ENCODE data around the gene HFE. TPM values are rescaled to one million over a fixed set of nuclear protein-coding genes. Genes with fewer than 3 reads are reported as not detected.

Gene HFE
- total and polyA plus RNA-seq, 2 of the 13 experiments (the other 11 are each of a cell fraction or from before 2014, with no cell fraction given), result 3.7 to 6.3 TPM

DNA sequence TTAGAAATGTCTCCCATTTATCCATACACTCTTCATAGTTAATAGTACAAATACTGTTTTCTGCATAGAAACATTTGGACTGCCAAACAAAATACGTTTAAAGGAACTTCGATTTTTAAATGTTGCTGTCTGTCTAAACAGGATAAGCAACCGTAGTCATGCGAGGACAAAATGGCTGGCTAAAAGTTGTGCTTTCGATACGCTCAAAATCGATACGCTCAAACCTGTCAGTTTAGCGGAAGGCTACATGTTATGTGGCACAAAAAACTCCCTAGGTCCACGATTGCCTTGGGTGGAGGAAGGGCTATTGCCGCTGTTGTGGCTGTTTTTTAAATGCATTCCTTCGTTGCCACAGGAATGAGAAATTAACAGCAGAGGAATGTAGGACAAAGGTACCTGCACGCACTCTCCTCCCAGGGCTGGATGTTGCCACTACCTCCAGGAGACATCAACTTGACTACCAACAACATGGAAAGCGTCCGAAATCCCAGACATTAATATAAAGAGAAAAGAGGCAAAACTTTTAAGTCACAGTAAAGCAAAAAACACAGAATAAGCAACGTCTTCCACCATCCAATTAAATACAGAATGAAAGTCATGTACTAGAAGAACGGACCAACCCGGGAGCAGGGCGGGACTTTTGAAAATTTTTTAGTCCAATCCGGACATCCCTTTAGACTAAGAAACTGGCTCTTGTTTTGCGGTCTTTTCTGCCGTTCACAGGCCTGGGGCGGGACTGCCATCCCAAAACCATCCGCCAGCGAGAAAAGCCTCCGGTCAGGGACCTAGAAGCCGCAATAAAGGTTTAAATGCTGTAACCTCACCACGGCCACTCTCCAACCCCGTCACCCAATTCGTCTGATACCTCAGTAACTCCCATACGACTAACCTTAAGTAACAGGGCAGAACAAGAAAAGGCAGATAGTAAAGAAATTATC is 32.2 kb upstream of the HFE start (continued):
- TF ChIP-seq, protein P1, sequence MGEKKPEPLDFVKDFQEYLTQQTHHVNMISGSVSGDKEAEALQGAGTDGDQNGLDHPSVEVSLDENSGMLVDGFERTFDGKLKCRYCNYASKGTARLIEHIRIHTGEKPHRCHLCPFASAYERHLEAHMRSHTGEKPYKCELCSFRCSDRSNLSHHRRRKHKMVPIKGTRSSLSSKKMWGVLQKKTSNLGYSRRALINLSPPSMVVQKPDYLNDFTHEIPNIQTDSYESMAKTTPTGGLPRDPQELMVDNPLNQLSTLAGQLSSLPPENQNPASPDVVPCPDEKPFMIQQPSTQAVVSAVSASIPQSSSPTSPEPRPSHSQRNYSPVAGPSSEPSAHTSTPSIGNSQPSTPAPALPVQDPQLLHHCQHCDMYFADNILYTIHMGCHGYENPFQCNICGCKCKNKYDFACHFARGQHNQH (CRISPR knock-in tag; IDR thresholded peaks at IDR 0.05), result peak; percentile 77
- TF ChIP-seq SMC3 (IDR thresholded peaks at IDR 0.05; ENCODE audit: low read length) (peak; percentile 36; the same call in 1 of the 2 replicates), MED1 (CRISPR knock-in tag; IDR thresholded peaks at IDR 0.05) (peak; percentile 92), MTA1 (CRISPR knock-in tag; IDR thresholded peaks at IDR 0.05; ENCODE audit: borderline replicate concordance) (no peak), ZNF543 (CRISPR knock-in tag; IDR thresholded peaks at IDR 0.05) (no peak), STAT5B (CRISPR knock-in tag; IDR thresholded peaks at IDR 0.05) (0 out of 2 replicates have a peak, but pooled peaks have one; percentile 44), EZH2 (conservative IDR thresholded peaks at IDR 0.05; ENCODE audit: low read depth, low read length) (no peak), SIN3A (IDR thresholded peaks at IDR 0.05; ENCODE audit: borderline replicate concordance, low read depth, low read length) (peak; percentile 92), ZIK1 (CRISPR knock-in tag; IDR thresholded peaks at IDR 0.05; ENCODE audit: borderline replicate concordance, low read depth) (no peak; the same call in 1 of the 2 replicates), ZNF878 (CRISPR knock-in tag; IDR thresholded peaks at IDR 0.05) (peak; percentile 52; the same call in 1 of the 2 replicates), ZNF775 (CRISPR knock-in tag; IDR thresholded peaks at IDR 0.05; ENCODE audit: borderline replicate concordance) (no peak), MAFF (IDR thresholded peaks at IDR 0.05; ENCODE audit: low read depth, low read length) (peak; percentile 38; the same call in 1 of the 2 replicates)
- TF ChIP-seq, protein P2, sequence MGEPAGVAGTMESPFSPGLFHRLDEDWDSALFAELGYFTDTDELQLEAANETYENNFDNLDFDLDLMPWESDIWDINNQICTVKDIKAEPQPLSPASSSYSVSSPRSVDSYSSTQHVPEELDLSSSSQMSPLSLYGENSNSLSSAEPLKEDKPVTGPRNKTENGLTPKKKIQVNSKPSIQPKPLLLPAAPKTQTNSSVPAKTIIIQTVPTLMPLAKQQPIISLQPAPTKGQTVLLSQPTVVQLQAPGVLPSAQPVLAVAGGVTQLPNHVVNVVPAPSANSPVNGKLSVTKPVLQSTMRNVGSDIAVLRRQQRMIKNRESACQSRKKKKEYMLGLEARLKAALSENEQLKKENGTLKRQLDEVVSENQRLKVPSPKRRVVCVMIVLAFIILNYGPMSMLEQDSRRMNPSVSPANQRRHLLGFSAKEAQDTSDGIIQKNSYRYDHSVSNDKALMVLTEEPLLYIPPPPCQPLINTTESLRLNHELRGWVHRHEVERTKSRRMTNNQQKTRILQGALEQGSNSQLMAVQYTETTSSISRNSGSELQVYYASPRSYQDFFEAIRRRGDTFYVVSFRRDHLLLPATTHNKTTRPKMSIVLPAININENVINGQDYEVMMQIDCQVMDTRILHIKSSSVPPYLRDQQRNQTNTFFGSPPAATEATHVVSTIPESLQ (CRISPR knock-in tag; conservative IDR thresholded peaks at IDR 0.05), result no peak
- TF ChIP-seq, protein P3, sequence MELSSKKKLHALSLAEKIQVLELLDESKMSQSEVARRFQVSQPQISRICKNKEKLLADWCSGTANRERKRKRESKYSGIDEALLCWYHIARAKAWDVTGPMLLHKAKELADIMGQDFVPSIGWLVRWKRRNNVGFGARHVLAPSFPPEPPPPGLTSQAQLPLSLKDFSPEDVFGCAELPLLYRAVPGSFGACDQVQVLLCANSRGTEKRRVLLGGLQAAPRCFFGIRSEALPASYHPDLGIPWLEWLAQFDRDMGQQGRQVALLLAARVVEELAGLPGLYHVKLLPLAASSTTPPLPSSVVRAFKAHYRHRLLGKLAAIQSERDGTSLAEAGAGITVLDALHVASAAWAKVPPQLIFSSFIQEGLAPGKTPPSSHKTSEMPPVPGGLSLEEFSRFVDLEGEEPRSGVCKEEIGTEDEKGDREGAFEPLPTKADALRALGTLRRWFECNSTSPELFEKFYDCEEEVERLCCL (CRISPR knock-in tag; IDR thresholded peaks at IDR 0.05; ENCODE audit: borderline replicate concordance), result no peak
- TF ChIP-seq, protein P4, sequence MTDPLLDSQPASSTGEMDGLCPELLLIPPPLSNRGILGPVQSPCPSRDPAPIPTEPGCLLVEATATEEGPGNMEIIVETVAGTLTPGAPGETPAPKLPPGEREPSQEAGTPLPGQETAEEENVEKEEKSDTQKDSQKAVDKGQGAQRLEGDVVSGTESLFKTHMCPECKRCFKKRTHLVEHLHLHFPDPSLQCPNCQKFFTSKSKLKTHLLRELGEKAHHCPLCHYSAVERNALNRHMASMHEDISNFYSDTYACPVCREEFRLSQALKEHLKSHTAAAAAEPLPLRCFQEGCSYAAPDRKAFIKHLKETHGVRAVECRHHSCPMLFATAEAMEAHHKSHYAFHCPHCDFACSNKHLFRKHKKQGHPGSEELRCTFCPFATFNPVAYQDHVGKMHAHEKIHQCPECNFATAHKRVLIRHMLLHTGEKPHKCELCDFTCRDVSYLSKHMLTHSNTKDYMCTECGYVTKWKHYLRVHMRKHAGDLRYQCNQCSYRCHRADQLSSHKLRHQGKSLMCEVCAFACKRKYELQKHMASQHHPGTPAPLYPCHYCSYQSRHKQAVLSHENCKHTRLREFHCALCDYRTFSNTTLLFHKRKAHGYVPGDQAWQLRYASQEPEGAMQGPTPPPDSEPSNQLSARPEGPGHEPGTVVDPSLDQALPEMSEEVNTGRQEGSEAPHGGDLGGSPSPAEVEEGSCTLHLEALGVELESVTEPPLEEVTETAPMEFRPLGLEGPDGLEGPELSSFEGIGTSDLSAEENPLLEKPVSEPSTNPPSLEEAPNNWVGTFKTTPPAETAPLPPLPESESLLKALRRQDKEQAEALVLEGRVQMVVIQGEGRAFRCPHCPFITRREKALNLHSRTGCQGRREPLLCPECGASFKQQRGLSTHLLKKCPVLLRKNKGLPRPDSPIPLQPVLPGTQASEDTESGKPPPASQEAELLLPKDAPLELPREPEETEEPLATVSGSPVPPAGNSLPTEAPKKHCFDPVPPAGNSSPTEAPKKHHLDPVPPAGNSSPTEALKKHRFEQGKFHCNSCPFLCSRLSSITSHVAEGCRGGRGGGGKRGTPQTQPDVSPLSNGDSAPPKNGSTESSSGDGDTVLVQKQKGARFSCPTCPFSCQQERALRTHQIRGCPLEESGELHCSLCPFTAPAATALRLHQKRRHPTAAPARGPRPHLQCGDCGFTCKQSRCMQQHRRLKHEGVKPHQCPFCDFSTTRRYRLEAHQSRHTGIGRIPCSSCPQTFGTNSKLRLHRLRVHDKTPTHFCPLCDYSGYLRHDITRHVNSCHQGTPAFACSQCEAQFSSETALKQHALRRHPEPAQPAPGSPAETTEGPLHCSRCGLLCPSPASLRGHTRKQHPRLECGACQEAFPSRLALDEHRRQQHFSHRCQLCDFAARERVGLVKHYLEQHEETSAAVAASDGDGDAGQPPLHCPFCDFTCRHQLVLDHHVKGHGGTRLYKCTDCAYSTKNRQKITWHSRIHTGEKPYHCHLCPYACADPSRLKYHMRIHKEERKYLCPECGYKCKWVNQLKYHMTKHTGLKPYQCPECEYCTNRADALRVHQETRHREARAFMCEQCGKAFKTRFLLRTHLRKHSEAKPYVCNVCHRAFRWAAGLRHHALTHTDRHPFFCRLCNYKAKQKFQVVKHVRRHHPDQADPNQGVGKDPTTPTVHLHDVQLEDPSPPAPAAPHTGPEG (CRISPR knock-in tag; IDR thresholded peaks at IDR 0.05), result 0 out of 2 replicates have a peak, but pooled peaks have one; percentile 16
- TF ChIP-seq, protein P5, sequence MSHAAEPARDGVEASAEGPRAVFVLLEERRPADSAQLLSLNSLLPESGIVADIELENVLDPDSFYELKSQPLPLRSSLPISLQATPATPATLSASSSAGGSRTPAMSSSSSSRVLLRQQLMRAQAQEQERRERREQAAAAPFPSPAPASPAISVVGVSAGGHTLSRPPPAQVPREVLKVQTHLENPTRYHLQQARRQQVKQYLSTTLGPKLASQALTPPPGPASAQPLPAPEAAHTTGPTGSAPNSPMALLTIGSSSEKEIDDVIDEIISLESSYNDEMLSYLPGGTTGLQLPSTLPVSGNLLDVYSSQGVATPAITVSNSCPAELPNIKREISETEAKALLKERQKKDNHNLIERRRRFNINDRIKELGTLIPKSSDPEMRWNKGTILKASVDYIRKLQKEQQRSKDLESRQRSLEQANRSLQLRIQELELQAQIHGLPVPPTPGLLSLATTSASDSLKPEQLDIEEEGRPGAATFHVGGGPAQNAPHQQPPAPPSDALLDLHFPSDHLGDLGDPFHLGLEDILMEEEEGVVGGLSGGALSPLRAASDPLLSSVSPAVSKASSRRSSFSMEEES (CRISPR knock-in tag; IDR thresholded peaks at IDR 0.05), result peak; percentile 58; the same call in 1 of the 2 replicates
